Measurements from ENCODE around the gene VSTM1. TPM values are rescaled to one million over a fixed set of nuclear protein-coding genes. Genes with fewer than 3 reads are reported as not detected.

VSTM1 gene
- total and polyA plus RNA-seq, 4 donors = 0.07 to 1.3 TPM; not detected in 2

DNA sequence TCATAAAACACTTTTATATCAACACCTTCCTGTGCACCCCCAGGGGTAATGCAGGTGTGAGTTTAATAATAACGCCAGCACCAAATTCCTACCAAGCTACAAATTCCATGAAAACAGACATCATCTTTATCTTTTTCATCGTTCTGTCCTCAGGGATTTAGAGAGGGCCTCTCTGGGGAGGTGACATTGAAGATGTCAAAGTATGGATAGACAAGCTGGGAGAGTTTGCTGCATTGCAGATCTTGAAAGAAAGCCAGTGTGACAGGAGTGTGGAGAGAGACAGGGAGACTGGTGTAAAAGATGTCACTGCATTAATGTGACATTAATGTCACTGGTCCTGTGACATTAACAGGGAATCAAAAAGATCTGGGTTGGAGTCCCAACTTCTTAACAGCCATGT lies 62.2 kb downstream of the VSTM1 start:
- Histone ChIP-seq H3K27me3 (ENCODE audit: control insufficient read depth in 4 of 4, insufficient read depth in 4 of 4, low read length in 3 of 4) (peaks cover 0 to 6% (median 1%) of the 10 kb centered on the region in 4 donors), H3K9ac (ENCODE audit: low read depth in 1 of 2, low read length in 2 of 2) (no peak overlapping the region), H3K9me3 (ENCODE audit: control insufficient read depth in 4 of 4, low read length in 3 of 4) (no peaks in the 10 kb centered on the region), H3K36me3 (ENCODE audit: control insufficient read depth in 4 of 4, insufficient read depth in 3 of 4, low read depth in 1 of 4, low read length in 3 of 4) (no peaks in the 10 kb centered on the region), H3K27ac (ENCODE audit: low read depth in 1 of 2, low read length in 2 of 2) (no peak overlapping the region), H3K4me3 (ENCODE audit: low read depth in 1 of 3, low read length in 3 of 3) (no peak overlapping the region), H3K4me1 (ENCODE audit: control insufficient read depth in 4 of 4, insufficient read depth in 4 of 4, low read length in 3 of 4) (no peaks in the 10 kb centered on the region)
- no peak for DNase-seq (ENCODE audit: low spot score)
- TF ChIP-seq, protein P1, sequence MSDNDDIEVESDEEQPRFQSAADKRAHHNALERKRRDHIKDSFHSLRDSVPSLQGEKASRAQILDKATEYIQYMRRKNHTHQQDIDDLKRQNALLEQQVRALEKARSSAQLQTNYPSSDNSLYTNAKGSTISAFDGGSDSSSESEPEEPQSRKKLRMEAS (IDR thresholded peaks at IDR 0.05) = no peak
- TF ChIP-seq FOXA1 (IDR thresholded peaks at IDR 0.05) (no peak), GABPA (IDR thresholded peaks at IDR 0.05 in 1 of 2, conservative IDR thresholded peaks at IDR 0.05 in 1 of 2) (no peak), NR2F2 (IDR thresholded peaks at IDR 0.05) (no peak), RXRA (IDR thresholded peaks at IDR 0.05) (no peak), FOXA2 (IDR thresholded peaks at IDR 0.05) (no peak), SP1 (IDR thresholded peaks at IDR 0.05) (no peak), RAD21 (IDR thresholded peaks at IDR 0.05) (no peak), EGR1 (IDR thresholded peaks at IDR 0.05; ENCODE audit: low read depth in 2 of 2) (no peak), HNF4G (IDR thresholded peaks at IDR 0.05) (no peak), HNF4A (conservative IDR thresholded peaks at IDR 0.05) (no peak), TAF1 (conservative IDR thresholded peaks at IDR 0.05) (no peak), JUND (IDR thresholded peaks at IDR 0.05) (no peak), YY1 (IDR thresholded peaks at IDR 0.05) (no peak)
- TF ChIP-seq, protein P2, sequence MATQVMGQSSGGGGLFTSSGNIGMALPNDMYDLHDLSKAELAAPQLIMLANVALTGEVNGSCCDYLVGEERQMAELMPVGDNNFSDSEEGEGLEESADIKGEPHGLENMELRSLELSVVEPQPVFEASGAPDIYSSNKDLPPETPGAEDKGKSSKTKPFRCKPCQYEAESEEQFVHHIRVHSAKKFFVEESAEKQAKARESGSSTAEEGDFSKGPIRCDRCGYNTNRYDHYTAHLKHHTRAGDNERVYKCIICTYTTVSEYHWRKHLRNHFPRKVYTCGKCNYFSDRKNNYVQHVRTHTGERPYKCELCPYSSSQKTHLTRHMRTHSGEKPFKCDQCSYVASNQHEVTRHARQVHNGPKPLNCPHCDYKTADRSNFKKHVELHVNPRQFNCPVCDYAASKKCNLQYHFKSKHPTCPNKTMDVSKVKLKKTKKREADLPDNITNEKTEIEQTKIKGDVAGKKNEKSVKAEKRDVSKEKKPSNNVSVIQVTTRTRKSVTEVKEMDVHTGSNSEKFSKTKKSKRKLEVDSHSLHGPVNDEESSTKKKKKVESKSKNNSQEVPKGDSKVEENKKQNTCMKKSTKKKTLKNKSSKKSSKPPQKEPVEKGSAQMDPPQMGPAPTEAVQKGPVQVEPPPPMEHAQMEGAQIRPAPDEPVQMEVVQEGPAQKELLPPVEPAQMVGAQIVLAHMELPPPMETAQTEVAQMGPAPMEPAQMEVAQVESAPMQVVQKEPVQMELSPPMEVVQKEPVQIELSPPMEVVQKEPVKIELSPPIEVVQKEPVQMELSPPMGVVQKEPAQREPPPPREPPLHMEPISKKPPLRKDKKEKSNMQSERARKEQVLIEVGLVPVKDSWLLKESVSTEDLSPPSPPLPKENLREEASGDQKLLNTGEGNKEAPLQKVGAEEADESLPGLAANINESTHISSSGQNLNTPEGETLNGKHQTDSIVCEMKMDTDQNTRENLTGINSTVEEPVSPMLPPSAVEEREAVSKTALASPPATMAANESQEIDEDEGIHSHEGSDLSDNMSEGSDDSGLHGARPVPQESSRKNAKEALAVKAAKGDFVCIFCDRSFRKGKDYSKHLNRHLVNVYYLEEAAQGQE (IDR thresholded peaks at IDR 0.05) = no peak
- TF ChIP-seq, protein P3, sequence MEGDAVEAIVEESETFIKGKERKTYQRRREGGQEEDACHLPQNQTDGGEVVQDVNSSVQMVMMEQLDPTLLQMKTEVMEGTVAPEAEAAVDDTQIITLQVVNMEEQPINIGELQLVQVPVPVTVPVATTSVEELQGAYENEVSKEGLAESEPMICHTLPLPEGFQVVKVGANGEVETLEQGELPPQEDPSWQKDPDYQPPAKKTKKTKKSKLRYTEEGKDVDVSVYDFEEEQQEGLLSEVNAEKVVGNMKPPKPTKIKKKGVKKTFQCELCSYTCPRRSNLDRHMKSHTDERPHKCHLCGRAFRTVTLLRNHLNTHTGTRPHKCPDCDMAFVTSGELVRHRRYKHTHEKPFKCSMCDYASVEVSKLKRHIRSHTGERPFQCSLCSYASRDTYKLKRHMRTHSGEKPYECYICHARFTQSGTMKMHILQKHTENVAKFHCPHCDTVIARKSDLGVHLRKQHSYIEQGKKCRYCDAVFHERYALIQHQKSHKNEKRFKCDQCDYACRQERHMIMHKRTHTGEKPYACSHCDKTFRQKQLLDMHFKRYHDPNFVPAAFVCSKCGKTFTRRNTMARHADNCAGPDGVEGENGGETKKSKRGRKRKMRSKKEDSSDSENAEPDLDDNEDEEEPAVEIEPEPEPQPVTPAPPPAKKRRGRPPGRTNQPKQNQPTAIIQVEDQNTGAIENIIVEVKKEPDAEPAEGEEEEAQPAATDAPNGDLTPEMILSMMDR (IDR thresholded peaks at IDR 0.05; ENCODE audit: low read depth, low read length, missing input control) = no peak
- TF ChIP-seq, protein P4, sequence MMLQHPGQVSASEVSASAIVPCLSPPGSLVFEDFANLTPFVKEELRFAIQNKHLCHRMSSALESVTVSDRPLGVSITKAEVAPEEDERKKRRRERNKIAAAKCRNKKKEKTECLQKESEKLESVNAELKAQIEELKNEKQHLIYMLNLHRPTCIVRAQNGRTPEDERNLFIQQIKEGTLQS (IDR thresholded peaks at IDR 0.05) = no peak
- TF ChIP-seq, protein P5, sequence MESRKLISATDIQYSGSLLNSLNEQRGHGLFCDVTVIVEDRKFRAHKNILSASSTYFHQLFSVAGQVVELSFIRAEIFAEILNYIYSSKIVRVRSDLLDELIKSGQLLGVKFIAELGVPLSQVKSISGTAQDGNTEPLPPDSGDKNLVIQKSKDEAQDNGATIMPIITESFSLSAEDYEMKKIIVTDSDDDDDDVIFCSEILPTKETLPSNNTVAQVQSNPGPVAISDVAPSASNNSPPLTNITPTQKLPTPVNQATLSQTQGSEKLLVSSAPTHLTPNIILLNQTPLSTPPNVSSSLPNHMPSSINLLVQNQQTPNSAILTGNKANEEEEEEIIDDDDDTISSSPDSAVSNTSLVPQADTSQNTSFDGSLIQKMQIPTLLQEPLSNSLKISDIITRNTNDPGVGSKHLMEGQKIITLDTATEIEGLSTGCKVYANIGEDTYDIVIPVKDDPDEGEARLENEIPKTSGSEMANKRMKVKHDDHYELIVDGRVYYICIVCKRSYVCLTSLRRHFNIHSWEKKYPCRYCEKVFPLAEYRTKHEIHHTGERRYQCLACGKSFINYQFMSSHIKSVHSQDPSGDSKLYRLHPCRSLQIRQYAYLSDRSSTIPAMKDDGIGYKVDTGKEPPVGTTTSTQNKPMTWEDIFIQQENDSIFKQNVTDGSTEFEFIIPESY (IDR thresholded peaks at IDR 0.05) = no peak
- WGBS = 74% methylated on average over 2 of the region's 2 CpGs
